ENCODE data around the gene PXN.
"Not testable (repeated sequence)": the region's sequence is repeated elsewhere in the genome, so short reads cannot be mapped to it uniquely, and the experiment has no call there.

DNA sequence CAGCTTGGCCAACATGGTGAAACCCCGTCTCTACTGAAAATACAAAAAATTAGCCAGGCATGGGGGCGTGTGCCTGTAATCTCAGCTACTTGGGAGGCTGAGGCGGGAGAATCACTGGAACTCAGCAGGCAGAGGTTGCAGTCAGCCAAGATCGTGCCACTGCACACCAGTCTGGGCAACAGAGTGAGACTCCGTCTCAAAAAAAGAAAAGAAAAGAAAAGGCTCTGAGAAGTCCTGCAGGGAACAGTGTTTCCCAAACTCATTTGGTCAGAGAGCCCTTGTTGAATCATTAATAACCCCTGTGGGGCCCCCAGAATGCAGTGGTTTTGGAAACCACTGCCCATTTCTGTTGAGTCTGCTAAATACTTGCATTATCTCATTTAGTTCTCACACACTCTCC is 52.3 kb downstream of the PXN start:
- TF ChIP-seq ISL1 (CRISPR knock-in tag; IDR thresholded peaks at IDR 0.05); POU6F1 (CRISPR knock-in tag; IDR thresholded peaks at IDR 0.05; ENCODE audit: borderline replicate concordance, low read depth); RARB (CRISPR knock-in tag; IDR thresholded peaks at IDR 0.05); ESRRG (CRISPR knock-in tag; IDR thresholded peaks at IDR 0.05): not testable (repeated sequence)

Measured in SK-N-SH treated with all-trans-retinoic acid at 6 μM for 48 hours (cell line).